Naive thymus-derived CD4-positive, alpha-beta T cell (primary cell): Measurements from ENCODE around the gene ZNF800. TPM values are rescaled to one million over a fixed set of nuclear protein-coding genes. Genes with fewer than 3 reads are reported as not detected.

Experiments used
- ATAC-seq: fragments of 150-1000 bp; cut with Tn5 transposase; 2 replicates; pipeline ENCODE4 v1.10.0; 2021; ENCODE audit warnings: mild to moderate bottlenecking, moderate library complexity
- CTCF ChIA-PET: fragments of 350-600 bp; sonication (Branson Sonifier 250); formaldehyde crosslinking; loops from one replicate; lab custom pipeline; 2021; ENCODE audit warnings: antibody characterized with exemption; lab: Charles Lee
- POLR2A ChIA-PET: fragments of 350-600 bp; sonication (Branson Sonifier 250); formaldehyde crosslinking; loops from one replicate; lab custom pipeline; 2021; ENCODE audit warnings: antibody characterized with exemption, inconsistent platforms; lab: Charles Lee
- DNase-seq, 9 donors: peaks; one replicate each; pipeline versions ENCODE4 v3.0.0 to v3.0.0-alpha.2; 2020 to 2022; ENCODE audit warnings: mixed read lengths in 1 of 9
- H3K27ac ChIP-seq: one replicate; pipeline ENCODE4 v1.7.0; 2013; ENCODE audit warnings: mild to moderate bottlenecking, low read depth, low read length, moderate library complexity
- H3K27me3 ChIP-seq, 2 donors: one replicate each; pipeline ENCODE4 v1.7.0; 2013; ENCODE audit warnings: low read length in 2 of 2, mild to moderate bottlenecking in 2 of 2, moderate library complexity in 2 of 2; ENCODE audit not compliant: control insufficient read depth in 2 of 2, insufficient read depth in 2 of 2
- H3K36me3 ChIP-seq, 3 experiments: 1 replicate in 2 of 3; 2 replicates in 1 of 3; pipeline ENCODE4 v1.7.0; 2013; ENCODE audit warnings: low read length in 3 of 3, mild to moderate bottlenecking in 3 of 3, moderate library complexity in 1 of 3; ENCODE audit not compliant: insufficient read depth in 3 of 3, control insufficient read depth in 2 of 3
- H3K4me1 ChIP-seq, 2 donors: one replicate each; pipeline ENCODE4 v1.7.0; 2013; ENCODE audit warnings: low read length in 2 of 2, mild to moderate bottlenecking in 2 of 2, moderate library complexity in 1 of 2; ENCODE audit not compliant: control insufficient read depth in 2 of 2, insufficient read depth in 2 of 2
- H3K4me3 ChIP-seq: 2 replicates; pipeline ENCODE4 v1.7.0; 2013; ENCODE audit warnings: mild to moderate bottlenecking, low read length
- H3K9me3 ChIP-seq, 3 experiments: 1 replicate in 2 of 3; 2 replicates in 1 of 3; pipeline ENCODE4 v1.7.0; 2013; ENCODE audit warnings: low read length in 3 of 3; ENCODE audit not compliant: control insufficient read depth in 2 of 3
- H3K27ac Mint-ChIP-seq, 9 donors: one replicate each; pipeline ENCODE4 v1.8.0; 2020 to 2022; ENCODE audit warnings: mixed read lengths in 9 of 9, mild to moderate bottlenecking in 8 of 9, moderate library complexity in 5 of 9, inconsistent platforms in 2 of 9
- H3K27me3 Mint-ChIP-seq, 5 donors: one replicate each; pipeline ENCODE4 v1.8.0; 2021 to 2022; ENCODE audit warnings: mixed read lengths in 5 of 5, mild to moderate bottlenecking in 1 of 5
- H3K36me3 Mint-ChIP-seq, 5 donors: one replicate each; pipeline ENCODE4 v1.8.0; 2020 to 2022; ENCODE audit warnings: mixed read lengths in 5 of 5, mild to moderate bottlenecking in 3 of 5, inconsistent platforms in 1 of 5
- H3K4me1 Mint-ChIP-seq, 7 donors: one replicate each; pipeline ENCODE4 v1.8.0; 2020 to 2022; ENCODE audit warnings: mixed read lengths in 7 of 7, mild to moderate bottlenecking in 3 of 7, inconsistent platforms in 1 of 7
- H3K4me3 Mint-ChIP-seq, 10 donors: one replicate each; pipeline ENCODE4 v1.8.0; 2020 to 2022; ENCODE audit warnings: mild to moderate bottlenecking in 10 of 10, mixed read lengths in 10 of 10, moderate library complexity in 6 of 10, inconsistent platforms in 2 of 10
- H3K9me3 Mint-ChIP-seq, 11 donors: one replicate each; pipeline ENCODE4 v1.8.0; 2020 to 2022; ENCODE audit warnings: mixed read lengths in 11 of 11, mild to moderate bottlenecking in 4 of 11, inconsistent platforms in 1 of 11, moderate library complexity in 1 of 11
- intact Hi-C, 2 donors: fragments of 100-400 bp; cut with micrococcal nuclease; formaldehyde crosslinking; loops; one replicate each; pipeline ENCODE4 v1.15.1; 2023
- polyA plus RNA-seq, 2 donors: library from polyadenylated mRNA; unstranded; fragments of 300-500 nt; fragmentation: Illumina TruSeq; gene quantifications; one replicate each; pipeline ENCODE4 v1.2.3, GENCODE V29; 2021
- total RNA-seq, 6 experiments: library from RNA in 5 of 6; stranded (reverse) in 5 of 6; gene quantifications; 1 replicate in 5 of 6; 2 replicates in 1 of 6; pipeline ENCODE4 v1.2.3 and lab custom pipeline; 2021 to 2026

The ZNF800 gene
- total and polyA plus RNA-seq, 7 experiments from 2014 or later: 43.3 to 71.9 (median 61.4) TPM

DNA sequence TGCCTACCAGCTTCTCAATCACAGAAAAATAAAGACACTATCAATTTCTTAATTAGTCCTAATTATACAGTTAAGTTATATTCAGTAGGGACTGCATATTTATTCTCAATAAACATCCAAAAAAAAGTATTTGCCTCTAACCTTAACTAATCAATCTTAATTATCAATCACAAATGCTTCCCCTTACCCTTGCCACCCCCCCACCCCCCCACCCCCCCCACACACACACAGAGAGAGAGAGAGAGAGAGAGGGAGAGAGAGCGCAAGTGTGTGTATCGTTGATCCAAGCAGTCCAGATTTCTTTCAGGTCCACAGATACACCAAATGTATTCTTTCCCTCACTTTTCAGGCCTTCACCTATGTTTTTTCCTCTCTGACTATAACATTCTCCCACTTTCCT lies 12.9 kb downstream of the ZNF800 start:
- peak overlapping the region in 7 of 9 donors; percentile 17 to 78 (median 42) for H3K27ac Mint-ChIP-seq
- peaks cover 25 to 33% of the 10 kb centered on the region in 2 donors for H3K4me1 ChIP-seq
- ATAC-seq (no peak), DNase-seq (no peak)
- H3K36me3 ChIP-seq: peaks cover 0 to 10% (median 10%) of the 10 kb centered on the region in 3 experiments
- intact Hi-C loops: loop anchor here in 1 of 2 donors (2.0 kb wide), 2 partner anchors 17 to 67 kb away; no protein-coding TSS in a partner anchor
- H3K4me1 Mint-ChIP-seq: peaks cover 38 to 86% (median 77%) of the 10 kb centered on the region in 7 donors
- peak overlapping the region in 9 of 10 donors; percentile 0 to 52 (median 21) for H3K4me3 Mint-ChIP-seq
- no peaks in the 10 kb centered on the region for H3K27me3 Mint-ChIP-seq
- no peaks in the 10 kb centered on the region for H3K9me3 Mint-ChIP-seq
- no peak overlapping the region for H3K27ac ChIP-seq
- ChIA-PET CTCF (interaction anchor here (1.8 kb wide), 1 partner anchor 68 kb away, joined by 5 read pairs; no protein-coding TSS in a partner anchor), POLR2A (interaction anchor here (0.6 to 1.7 kb wide), 4 partner anchors 10 to 58 kb away, joined by 3 to 12 read pairs (median 4); partner anchors contain the start of gene ZNF800)
- no peaks in the 10 kb centered on the region for H3K9me3 ChIP-seq
- peaks cover 0 to 31% (median 20%) of the 10 kb centered on the region in 5 donors for H3K36me3 Mint-ChIP-seq
- no peak overlapping the region for H3K4me3 ChIP-seq
- H3K27me3 ChIP-seq: no peaks in the 10 kb centered on the region

DNA sequence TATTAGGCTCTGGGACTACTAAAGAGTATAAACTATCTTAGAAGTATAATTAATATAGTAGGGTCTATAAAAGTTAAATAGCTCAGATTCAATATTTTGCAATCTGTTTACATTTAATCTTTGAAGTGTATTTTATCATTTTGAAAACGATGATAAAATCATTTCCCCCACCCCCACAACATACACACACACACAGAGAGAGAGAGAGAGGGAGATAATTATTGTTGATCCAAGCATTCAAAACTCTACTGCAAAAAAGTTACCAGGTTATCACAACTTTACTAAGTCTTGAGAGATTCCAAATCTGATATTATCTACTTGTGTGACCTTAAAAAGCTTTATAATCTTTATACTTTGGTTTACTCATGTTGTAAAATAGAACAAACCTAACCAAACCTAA lies 14.0 kb downstream of the ZNF800 start:
- Mint-ChIP-seq H3K27ac (peak overlapping the region in 5 of 9 donors; percentile 5 to 78 (median 38)), H3K36me3 (peaks cover 0 to 39% (median 23%) of the 10 kb centered on the region in 5 donors), H3K4me3 (peak overlapping the region in 4 of 10 donors; percentile 1 to 18 (median 12)), H3K27me3 (no peaks in the 10 kb centered on the region), H3K4me1 (peaks cover 38 to 91% (median 80%) of the 10 kb centered on the region in 7 donors), H3K9me3 (no peaks in the 10 kb centered on the region)
- ChIA-PET POLR2A (interaction anchor here (2.0 kb wide), 1 partner anchor 14 kb away, joined by 11 read pairs; the partner anchor contains the start of gene ZNF800), CTCF (interaction anchor here (0.8 to 1.4 kb wide), 2 partner anchors 69 to 136 kb away, joined by 3 to 5 read pairs; no protein-coding TSS in a partner anchor)
- no peak for ATAC-seq
- intact Hi-C loops: no loop called here
- DNase-seq: no peak
- Histone ChIP-seq H3K36me3 (peaks cover 0 to 22% (median 12%) of the 10 kb centered on the region in 3 experiments), H3K27me3 (no peaks in the 10 kb centered on the region), H3K4me1 (peaks cover 23 to 30% of the 10 kb centered on the region in 2 donors), H3K4me3 (no peak overlapping the region), H3K9me3 (no peaks in the 10 kb centered on the region), H3K27ac (peak overlapping the region; percentile 2)

- POLR2A ChIA-PET: interaction anchor here (0.9 to 2.0 kb wide), 3 partner anchors 14 to 16 kb away, joined by 3 to 11 read pairs (median 3); partner anchors contain the start of gene ZNF800
- peaks cover 27 to 91% (median 71%) of the 10 kb centered on the region in 7 donors for H3K4me1 Mint-ChIP-seq
- peak overlapping the region in 3 of 10 donors; percentile 16 to 18 (median 18) for H3K4me3 Mint-ChIP-seq
Measured at GRCh38 chr7:127377425-127377824, 15.1 kb downstream of the ZNF800 start.

GRCh38 chr7:127375631-127376030 lies 16.9 kb downstream of the ZNF800 start:
- ATAC-seq (no peak), DNase-seq (no peak)
- H3K4me1 Mint-ChIP-seq: peaks cover 19 to 80% (median 60%) of the 10 kb centered on the region in 7 donors
- H3K27me3 Mint-ChIP-seq: no peaks in the 10 kb centered on the region
- Histone ChIP-seq H3K9me3 (no peaks in the 10 kb centered on the region), H3K36me3 (peaks cover 0 to 33% (median 23%) of the 10 kb centered on the region in 3 experiments), H3K4me1 (peaks cover 17 to 18% of the 10 kb centered on the region in 2 donors), H3K4me3 (no peak overlapping the region), H3K27ac (no peak overlapping the region), H3K27me3 (no peaks in the 10 kb centered on the region)
- POLR2A ChIA-PET: no interaction called here
- CTCF ChIA-PET: no interaction called here
- peaks cover 0 to 38% (median 20%) of the 10 kb centered on the region in 5 donors for H3K36me3 Mint-ChIP-seq
- H3K9me3 Mint-ChIP-seq: no peaks in the 10 kb centered on the region
- H3K27ac Mint-ChIP-seq: peak overlapping the region in 1 of 9 donors; percentile 37
- no peak overlapping the region for H3K4me3 Mint-ChIP-seq
- intact Hi-C loops: loop anchor here (2.0 kb wide), 1 partner anchor 15 kb away; no protein-coding TSS in a partner anchor

More at GRCh38 chr7:127377425-127377824, 15.1 kb downstream of the ZNF800 start:
- Mint-ChIP-seq H3K27me3 (no peaks in the 10 kb centered on the region), H3K36me3 (peaks cover 0 to 39% (median 24%) of the 10 kb centered on the region in 5 donors), H3K9me3 (no peaks in the 10 kb centered on the region), H3K27ac (peak overlapping the region in 4 of 9 donors; percentile 10 to 78 (median 50))
- H3K27me3 ChIP-seq: no peaks in the 10 kb centered on the region
- no peak for ATAC-seq
- CTCF ChIA-PET: interaction anchor here (1.4 kb wide), 1 partner anchor 70 kb away, joined by 5 read pairs; no protein-coding TSS in a partner anchor
- no peak for DNase-seq
- H3K36me3 ChIP-seq: peaks cover 0 to 28% (median 22%) of the 10 kb centered on the region in 3 experiments
- intact Hi-C loops: loop anchor here (1.0 to 2.0 kb wide), 2 partner anchors 10 to 13 kb away; no protein-coding TSS in a partner anchor
- peak overlapping the region; percentile 20 for H3K27ac ChIP-seq
- H3K9me3 ChIP-seq: no peaks in the 10 kb centered on the region
- peaks cover 17 to 22% of the 10 kb centered on the region in 2 donors for H3K4me1 ChIP-seq
- H3K4me3 ChIP-seq: no peak overlapping the region

GRCh38 chr7:127367679-127368078 lies 24.8 kb downstream of the ZNF800 start:
- no peaks in the 10 kb centered on the region for H3K27me3 Mint-ChIP-seq
- H3K9me3 ChIP-seq: no peaks in the 10 kb centered on the region
- POLR2A ChIA-PET: interaction anchor here (0.6 to 4.5 kb wide), 2 partner anchors 25 to 1055 kb away, joined by 3 to 18 read pairs; partner anchors contain the start of gene ZNF800

DNA sequence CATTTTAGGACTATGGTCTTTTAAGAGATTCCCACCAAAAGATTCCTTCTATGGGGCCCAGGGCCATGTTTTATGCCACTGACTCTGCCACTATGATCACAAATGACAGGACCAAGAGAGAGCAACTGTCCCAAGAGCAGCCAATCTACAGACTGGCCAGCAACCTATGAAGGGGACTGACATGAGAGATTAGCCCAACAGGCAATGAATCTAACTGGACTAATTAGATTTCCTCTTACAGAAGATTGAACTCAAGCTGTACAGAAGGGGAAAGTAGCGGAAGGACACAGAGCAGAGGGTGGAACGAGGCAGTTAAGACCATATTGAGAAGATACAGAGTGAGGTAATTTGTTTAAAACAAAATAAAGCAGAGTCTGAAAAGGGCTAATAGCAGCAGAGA lies 25.8 kb downstream of the ZNF800 start:
- H3K27me3 Mint-ChIP-seq: no peaks in the 10 kb centered on the region
- Histone ChIP-seq H3K27me3 (no peaks in the 10 kb centered on the region), H3K36me3 (peaks cover 0 to 13% (median 0%) of the 10 kb centered on the region in 3 experiments), H3K9me3 (no peaks in the 10 kb centered on the region), H3K27ac (no peak overlapping the region), H3K4me3 (no peak overlapping the region), H3K4me1 (no peaks in the 10 kb centered on the region)
- intact Hi-C loops: no loop called here
- ChIA-PET CTCF (interaction anchor here (1.8 kb wide), 1 partner anchor 19 kb away, joined by 6 read pairs; no protein-coding TSS in a partner anchor), POLR2A (interaction anchor here (4.5 kb wide), 1 partner anchor 26 kb away, joined by 18 read pairs; the partner anchor contains the start of gene ZNF800)
- DNase-seq (no peak), ATAC-seq (no peak)
- H3K4me1 Mint-ChIP-seq: peaks cover 18 to 50% (median 30%) of the 10 kb centered on the region in 7 donors
- peaks cover 4 to 28% (median 20%) of the 10 kb centered on the region in 5 donors for H3K36me3 Mint-ChIP-seq
- H3K4me3 Mint-ChIP-seq: peak overlapping the region in 1 of 10 donors; percentile 12
- peak overlapping the region in 5 of 9 donors; percentile 2 to 63 (median 40) for H3K27ac Mint-ChIP-seq
- H3K9me3 Mint-ChIP-seq: no peaks in the 10 kb centered on the region

More at GRCh38 chr7:127367679-127368078, 24.8 kb downstream of the ZNF800 start:
- CTCF ChIA-PET: interaction anchor here (0.7 kb wide), 1 partner anchor 80 kb away, joined by 3 read pairs; no protein-coding TSS in a partner anchor
- Histone ChIP-seq H3K27me3 (no peaks in the 10 kb centered on the region), H3K36me3 (peaks cover 0 to 13% (median 3%) of the 10 kb centered on the region in 3 experiments), H3K27ac (no peak overlapping the region), H3K4me3 (no peak overlapping the region), H3K4me1 (no peaks in the 10 kb centered on the region)
- peaks cover 4 to 28% (median 20%) of the 10 kb centered on the region in 5 donors for H3K36me3 Mint-ChIP-seq
- H3K4me3 Mint-ChIP-seq: no peak overlapping the region
- DNase-seq (no peak), ATAC-seq (no peak)
- intact Hi-C loops: loop anchor here in 1 of 2 donors (2.0 kb wide), 1 partner anchor 15 kb away; no protein-coding TSS in a partner anchor
- H3K27ac Mint-ChIP-seq: peak overlapping the region in 3 of 9 donors; percentile 31 to 50 (median 34)
- no peaks in the 10 kb centered on the region for H3K9me3 Mint-ChIP-seq
- peaks cover 18 to 51% (median 30%) of the 10 kb centered on the region in 7 donors for H3K4me1 Mint-ChIP-seq
